ENCODE data around the gene OR1I1.

DNA sequence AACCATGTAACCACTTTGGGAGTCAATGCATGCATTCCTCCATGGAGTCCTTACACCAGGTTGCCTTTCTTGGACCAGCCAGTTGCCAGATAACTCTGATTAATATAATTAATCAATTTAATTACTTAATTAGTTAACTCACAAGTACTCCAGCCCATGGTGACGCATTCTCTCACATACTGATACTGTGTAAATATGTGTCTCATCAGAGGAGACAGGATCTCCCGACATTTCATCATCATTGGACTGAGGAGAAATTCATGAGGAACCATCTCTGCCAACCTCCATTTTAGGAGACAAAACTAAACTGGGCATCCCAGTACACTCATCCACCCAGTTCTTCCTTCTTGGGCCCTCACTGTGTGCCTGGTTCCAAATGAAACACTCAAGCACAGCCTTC, 39.2 kb upstream of the OR1I1 start:
- TF ChIP-seq, protein P1, sequence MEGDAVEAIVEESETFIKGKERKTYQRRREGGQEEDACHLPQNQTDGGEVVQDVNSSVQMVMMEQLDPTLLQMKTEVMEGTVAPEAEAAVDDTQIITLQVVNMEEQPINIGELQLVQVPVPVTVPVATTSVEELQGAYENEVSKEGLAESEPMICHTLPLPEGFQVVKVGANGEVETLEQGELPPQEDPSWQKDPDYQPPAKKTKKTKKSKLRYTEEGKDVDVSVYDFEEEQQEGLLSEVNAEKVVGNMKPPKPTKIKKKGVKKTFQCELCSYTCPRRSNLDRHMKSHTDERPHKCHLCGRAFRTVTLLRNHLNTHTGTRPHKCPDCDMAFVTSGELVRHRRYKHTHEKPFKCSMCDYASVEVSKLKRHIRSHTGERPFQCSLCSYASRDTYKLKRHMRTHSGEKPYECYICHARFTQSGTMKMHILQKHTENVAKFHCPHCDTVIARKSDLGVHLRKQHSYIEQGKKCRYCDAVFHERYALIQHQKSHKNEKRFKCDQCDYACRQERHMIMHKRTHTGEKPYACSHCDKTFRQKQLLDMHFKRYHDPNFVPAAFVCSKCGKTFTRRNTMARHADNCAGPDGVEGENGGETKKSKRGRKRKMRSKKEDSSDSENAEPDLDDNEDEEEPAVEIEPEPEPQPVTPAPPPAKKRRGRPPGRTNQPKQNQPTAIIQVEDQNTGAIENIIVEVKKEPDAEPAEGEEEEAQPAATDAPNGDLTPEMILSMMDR (IDR thresholded peaks at IDR 0.05), result no peak
- TF ChIP-seq ZFX (IDR thresholded peaks at IDR 0.05; ENCODE audit: borderline replicate concordance), result no peak
